GM21619 (cell line): ENCODE results near the gene CEP152.

ENCODE experiments used
- ATAC-seq: cut with Tn5 transposase; IDR thresholded peaks from one replicate; pipeline ENCODE4 v1.9.1; 2021; ENCODE audit not compliant: unreplicated experiment

The CEP152 gene

DNA sequence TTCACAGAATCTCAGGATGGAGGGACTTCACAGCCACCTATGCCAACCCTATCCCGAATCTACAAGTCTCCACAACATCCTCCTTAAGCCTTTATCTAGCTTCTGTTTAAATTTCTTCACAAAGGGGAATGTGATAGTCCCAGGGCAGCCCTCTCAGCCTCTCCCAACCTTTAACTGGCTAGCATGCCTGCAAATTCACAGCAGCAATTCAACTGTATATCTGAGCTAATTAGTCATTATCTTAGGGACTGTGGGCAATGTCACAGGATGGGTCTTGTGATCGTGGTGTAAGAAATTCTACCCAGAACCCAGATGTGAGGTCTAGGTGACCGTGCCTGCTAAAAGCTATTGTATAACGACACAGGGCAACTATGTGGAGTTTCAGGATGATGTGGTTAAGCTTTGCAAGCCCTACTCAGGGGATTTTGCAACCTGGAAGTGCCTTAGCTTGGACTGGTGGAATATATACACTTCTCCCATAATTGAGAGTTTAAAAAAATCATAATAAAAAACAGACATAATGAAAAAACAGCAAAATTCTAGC, 99.8 kb downstream of the CEP152 start:
- ATAC-seq: no peak

- ATAC-seq: no peak
These were observed 102.2 kb downstream of the CEP152 start for GRCh38 chr15:48708641-48709040.

- no peak for ATAC-seq
These were observed 105.5 kb downstream of the CEP152 start for GRCh38 chr15:48705381-48705780.

DNA sequence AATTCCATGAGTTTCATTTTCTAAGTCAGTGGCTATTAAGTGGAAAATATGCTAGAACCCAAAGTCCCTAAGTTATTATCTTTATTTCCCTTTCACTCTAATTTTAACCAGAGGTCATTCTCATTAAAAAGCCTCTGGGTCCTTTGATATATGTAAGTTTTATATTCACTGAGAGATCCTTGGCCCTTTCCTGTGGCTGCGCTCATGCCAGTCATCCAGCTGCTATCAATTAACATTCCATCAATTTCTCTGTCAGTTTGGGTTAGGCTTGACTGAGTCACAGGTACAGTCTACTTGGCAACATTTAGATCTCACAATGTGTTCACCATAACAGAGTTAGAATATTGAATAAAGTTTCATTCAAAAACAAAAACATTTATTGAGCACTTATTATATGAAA, 107.3 kb downstream of the CEP152 start:
- ATAC-seq: no peak

DNA sequence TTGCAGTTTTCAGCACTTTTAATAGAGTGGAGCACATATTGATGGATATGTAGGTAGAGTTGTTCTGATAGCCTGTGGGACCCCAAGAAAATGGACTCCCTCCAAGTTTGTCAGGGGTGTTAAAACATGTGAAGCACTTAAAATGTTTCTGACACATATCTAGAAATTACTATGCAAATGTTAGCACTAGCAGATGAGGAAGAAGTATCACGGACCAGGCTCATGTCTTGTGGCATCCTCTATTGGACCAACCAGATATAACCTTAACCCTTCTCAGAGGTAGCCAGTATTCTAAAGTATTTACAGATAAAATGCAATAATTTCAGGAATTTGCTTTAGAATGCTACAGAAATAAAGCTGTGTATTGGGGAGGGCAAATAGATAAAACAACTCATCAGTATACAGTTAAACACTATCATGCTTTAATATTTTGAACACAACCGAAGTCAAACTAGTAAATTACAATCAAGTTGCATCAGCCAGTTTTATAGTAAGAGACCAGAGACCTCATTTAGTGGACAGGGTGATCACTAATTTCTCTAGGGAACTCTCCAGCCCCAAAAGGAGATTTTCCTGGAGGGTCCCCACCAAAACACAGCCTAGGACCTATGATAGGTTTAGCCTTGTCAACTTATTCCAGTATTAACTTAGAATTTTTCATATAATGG, 108.2 kb downstream of the CEP152 start:
- no peak for ATAC-seq

GRCh38 chr15:48696627-48697312, 114.1 kb downstream of the CEP152 start:
- ATAC-seq: no peak

GRCh38 chr15:48695827-48696573, 114.9 kb downstream of the CEP152 start:
- ATAC-seq: no peak

DNA sequence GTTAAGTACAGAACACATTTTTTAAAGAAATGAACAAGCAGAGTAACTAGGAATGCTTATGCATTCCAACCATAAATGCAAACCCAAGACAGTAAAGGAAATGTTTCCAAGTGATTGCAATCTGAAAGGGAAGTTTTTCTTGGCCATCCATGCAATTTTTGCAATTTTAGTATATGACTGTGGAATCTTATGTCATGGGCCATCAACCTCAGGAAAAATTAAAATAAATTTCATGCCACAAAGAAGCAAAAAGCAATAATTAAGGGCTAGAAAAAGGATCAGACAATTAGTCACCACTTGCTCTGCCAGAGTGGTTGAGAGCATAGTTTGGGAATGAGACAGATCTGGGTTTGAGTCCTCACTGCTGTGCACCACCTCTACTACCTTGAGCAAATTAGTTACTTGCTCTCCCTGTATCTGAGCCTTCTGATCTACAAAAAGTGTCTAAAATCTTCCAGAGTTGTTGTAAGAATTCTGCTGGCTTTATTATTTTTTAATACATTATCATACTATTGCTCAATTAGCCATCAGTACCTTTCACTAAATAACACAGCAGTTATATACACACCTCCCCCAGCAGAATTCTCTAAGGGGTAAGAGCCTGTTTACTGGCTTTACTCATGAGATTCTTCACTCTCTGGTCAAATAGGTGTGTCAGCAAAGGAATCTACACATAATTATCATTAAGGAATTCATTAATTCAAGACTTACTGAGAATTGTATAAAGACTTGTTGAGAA, 115.6 kb downstream of the CEP152 start:
- ATAC-seq: no peak

- no peak for ATAC-seq
These were observed 117.4 kb downstream of the CEP152 start for GRCh38 chr15:48693484-48693883.

DNA sequence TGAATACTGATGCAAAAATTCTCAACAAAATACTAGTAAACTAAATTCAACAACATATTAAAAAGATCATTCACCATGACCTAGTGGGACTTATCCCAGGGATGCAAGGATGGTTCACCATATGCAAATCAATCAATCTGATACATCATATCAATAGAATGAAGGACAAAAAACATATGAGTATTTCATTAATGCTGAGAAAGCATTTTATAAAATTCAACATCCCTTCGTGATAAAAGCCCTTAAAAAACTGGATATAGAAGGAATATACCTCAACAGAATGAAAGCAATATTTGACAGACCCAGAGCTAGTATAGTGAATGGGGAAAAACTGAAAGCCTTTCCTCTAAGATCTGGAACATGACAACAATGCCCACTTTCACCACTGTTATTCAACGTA, 122.4 kb downstream of the CEP152 start:
- ATAC-seq: no peak
